GM12873 (cell line): Measurements from ENCODE around the gene METAP1D.

ENCODE experiments used
- CTCF ChIP-seq: IDR thresholded peaks from 2 replicates; pipeline ENCODE4 v1.5.1; 2012; ENCODE audit warnings: low read depth, mild to moderate bottlenecking, moderate library complexity, low read length, control low read depth; ENCODE audit not compliant: insufficient read depth; ENCODE audit errors: missing control alignments

Gene METAP1D

GRCh38 chr2:172101821-172102390, 102.2 kb downstream of the METAP1D start:
- TF ChIP-seq CTCF = no peak

GRCh38 chr2:172102391-172103359, 102.9 kb downstream of the METAP1D start, which contains the start of gene DLX2:
DLX2 (minus strand) TSS chr2:172102900; CDS start chr2:172102538, 362 bp downstream.
- no peak for TF ChIP-seq CTCF

GRCh38 chr2:172103471-172104272, 103.9 kb downstream of the METAP1D start:
- peak; percentile 85 for TF ChIP-seq CTCF

- TF ChIP-seq CTCF = no peak
These were observed 105.8 kb downstream of the METAP1D start for GRCh38 chr2:172105471-172106107.

GRCh38 chr2:172106108-172106961, 106.6 kb downstream of the METAP1D start:
- TF ChIP-seq CTCF = peak; percentile 52

- no peak for TF ChIP-seq CTCF
These were observed 108.2 kb downstream of the METAP1D start for GRCh38 chr2:172107690-172108586.
